ENCODE data around the gene ASTN2.

The ASTN2 gene, protein sequence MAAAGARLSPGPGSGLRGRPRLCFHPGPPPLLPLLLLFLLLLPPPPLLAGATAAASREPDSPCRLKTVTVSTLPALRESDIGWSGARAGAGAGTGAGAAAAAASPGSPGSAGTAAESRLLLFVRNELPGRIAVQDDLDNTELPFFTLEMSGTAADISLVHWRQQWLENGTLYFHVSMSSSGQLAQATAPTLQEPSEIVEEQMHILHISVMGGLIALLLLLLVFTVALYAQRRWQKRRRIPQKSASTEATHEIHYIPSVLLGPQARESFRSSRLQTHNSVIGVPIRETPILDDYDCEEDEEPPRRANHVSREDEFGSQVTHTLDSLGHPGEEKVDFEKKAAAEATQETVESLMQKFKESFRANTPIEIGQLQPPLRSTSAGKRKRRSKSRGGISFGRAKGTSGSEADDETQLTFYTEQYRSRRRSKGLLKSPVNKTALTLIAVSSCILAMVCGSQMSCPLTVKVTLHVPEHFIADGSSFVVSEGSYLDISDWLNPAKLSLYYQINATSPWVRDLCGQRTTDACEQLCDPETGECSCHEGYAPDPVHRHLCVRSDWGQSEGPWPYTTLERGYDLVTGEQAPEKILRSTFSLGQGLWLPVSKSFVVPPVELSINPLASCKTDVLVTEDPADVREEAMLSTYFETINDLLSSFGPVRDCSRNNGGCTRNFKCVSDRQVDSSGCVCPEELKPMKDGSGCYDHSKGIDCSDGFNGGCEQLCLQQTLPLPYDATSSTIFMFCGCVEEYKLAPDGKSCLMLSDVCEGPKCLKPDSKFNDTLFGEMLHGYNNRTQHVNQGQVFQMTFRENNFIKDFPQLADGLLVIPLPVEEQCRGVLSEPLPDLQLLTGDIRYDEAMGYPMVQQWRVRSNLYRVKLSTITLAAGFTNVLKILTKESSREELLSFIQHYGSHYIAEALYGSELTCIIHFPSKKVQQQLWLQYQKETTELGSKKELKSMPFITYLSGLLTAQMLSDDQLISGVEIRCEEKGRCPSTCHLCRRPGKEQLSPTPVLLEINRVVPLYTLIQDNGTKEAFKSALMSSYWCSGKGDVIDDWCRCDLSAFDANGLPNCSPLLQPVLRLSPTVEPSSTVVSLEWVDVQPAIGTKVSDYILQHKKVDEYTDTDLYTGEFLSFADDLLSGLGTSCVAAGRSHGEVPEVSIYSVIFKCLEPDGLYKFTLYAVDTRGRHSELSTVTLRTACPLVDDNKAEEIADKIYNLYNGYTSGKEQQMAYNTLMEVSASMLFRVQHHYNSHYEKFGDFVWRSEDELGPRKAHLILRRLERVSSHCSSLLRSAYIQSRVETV (N-terminal part only)

DNA sequence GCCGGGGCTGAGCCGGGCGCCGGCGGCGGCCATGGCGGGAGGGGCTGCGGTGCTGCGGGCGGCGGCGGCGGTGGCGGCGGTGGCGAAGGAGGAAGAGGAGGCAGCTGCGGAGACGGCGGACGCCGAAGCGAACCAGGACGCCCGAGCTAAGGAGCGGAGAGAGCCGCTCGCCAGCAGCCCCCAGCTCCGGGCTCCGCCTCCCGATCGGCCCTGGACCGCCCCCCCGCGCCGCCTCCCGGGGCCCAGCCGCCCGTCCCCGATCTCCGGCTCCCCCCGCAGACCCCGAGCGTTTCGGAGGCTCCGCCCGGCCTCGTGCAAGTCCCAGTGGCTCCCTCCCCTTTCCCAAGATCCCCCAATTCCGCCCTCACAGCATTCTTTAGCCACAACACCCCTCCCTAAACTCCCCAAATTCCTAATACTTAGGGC, at the start of gene ASTN2:
TSS of gene ASTN2 (minus strand) at position 152 of the 426 bp plus-strand sequence. CDS start at position 33, 119 bp downstream.
- no peak for DNase-seq (ENCODE audit: low spot score)

DNA sequence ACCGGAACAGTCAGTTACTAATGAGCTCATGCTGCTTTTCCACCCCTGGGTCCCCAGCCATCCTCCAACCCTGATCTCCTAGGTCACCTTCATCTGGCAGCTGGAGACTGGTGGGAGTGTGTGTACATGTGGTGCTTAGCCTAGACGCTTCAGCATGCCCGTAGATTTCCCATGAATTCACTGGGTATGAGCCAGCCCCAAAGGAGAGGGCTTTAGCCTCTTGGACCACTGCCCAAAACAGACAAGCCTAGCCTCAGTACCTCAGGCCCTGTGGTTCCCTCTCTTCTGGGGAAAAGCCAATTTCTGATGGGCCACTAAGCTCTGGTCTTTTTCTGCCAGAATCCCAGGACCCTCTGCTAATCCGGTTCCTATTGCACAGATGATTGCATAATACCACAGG, 48.0 kb upstream of the ASTN2 start:
- no peak for DNase-seq (ENCODE audit: low spot score)

DNA sequence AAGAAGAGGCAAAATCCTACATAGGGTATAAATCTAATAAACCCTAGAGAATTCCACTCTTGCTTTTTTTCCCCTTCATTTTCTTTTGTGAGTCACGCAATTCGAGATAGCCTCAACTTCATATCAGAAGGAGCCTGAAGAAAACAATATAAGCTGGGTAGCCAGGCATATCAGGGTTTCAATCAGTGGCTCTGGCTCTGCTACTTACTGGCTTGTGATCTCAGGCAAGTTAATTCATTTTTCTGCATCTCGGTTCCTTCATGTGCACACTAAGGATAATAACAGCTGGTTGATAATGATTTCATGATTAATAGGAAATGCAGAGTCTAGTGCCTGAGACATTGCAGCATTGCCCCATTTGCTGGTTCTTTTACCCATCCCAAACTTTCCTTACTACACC, 46.5 kb upstream of the ASTN2 start:
- DNase-seq (ENCODE audit: low spot score), result no peak

DNA sequence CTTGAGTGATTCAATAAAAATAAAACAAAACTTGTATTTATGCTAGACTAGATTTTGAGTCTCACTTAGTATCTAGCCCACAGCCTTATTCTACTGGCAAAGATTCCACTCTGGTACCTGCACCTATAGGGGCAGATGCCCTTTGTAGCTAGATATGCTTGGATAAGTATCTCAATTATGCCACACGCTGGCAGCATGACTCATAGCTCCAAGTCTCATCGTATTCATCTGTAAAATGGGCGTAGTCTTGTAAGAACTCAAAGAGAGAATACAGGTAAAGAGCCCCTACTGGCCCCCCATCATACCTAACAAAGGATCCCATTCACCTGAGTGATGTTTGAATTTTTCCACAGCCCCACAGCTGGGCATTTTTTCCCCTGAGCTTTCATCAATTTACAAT, 45.9 kb upstream of the ASTN2 start:
- DNase-seq (ENCODE audit: low spot score), result no peak

DNA sequence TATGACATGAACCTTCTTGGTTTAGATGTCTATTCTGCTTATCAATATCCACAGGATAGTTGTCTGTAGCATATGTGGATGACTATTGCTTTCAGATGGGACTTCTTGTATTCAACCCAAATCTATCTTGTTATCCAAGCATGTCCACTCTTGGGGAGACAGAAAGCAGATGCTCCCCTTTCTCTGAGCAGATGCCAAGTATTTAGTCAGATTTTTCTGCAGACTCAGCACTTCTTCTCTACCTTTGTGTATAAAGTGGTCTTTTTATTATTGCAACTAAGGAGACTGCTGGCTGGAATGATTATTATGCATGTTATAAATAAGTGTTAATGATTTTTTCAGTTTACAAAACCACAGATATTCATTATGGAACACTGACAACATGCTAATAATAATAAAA, 45.1 kb upstream of the ASTN2 start:
- DNase-seq (ENCODE audit: low spot score), result no peak

DNA sequence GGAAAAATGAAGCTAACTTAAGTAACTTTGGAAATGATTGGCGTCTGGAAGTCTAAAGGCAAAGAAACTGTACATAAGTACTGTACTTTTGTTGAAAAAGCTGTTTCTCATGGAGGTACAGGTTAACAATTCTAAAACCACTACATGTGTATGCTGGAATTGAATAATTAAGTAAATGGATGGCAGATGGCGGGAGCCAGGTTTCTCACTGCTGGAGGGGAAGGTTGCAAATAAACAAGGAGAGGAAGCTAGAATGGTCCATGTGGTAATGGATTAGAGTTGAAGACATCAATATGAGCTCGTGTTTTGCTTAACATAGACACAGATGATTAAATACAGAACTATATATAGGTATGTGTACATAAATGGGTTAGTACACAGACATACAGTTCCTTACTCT, 43.2 kb upstream of the ASTN2 start:
- no peak for DNase-seq (ENCODE audit: low spot score)

DNA sequence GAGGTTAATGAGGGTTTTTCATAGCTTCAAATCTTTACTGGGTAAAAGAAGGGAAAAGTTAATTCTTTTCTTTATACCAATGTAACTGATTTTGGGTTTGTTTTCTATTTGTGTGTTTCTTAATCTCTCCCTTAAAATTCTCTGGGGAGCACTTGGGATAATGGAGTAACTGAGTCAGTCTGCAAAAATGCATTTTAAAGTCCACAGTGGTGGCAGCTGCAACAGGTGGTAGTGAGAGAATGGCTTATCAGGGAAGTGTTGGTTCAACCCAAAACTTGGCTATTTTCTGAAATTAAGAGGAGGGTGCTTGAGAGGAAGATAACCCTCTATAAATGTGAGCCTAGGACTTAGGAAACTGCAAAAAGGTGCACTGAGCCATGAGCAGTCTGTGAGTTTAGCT, 39.9 kb upstream of the ASTN2 start:
- DNase-seq (ENCODE audit: low spot score), result no peak

DNA sequence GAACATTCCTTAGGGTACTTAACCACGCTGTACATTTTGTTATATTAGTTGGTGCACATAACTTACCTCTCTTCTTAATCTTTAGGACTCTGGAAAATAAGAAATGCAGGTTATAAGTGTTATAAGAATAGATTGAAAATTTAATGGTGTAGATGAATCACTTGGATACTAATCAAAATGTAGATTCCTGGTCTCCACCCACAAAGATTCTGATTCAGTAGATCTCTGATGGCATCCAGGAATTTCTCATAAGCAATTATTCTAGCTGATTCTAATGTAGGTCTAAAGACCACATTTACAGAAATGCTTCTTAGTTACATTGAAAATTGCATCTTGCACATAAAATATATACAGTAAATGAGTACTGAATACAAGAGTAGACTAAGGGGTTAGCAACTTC, 38.9 kb upstream of the ASTN2 start:
- DNase-seq (ENCODE audit: low spot score), result no peak

DNA sequence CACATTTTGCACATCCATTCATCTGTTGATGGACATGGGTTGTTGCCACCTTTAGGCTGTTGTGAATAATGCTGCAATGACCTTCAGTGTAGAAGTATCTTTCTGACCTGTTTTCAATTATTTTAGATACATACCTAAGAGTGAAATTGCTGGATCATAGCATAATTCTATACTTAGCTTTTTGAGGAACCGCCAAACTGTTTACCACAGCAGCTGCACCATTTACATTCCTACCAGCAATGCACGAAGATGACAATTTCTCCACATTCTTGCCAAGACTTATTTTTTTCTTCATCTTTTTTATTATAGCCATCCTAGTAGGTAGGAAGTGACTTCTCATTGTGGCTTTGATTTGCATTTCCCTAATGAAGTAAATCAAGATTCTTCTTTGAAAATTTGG, 36.5 kb upstream of the ASTN2 start:
- no peak for DNase-seq (ENCODE audit: low spot score)

DNA sequence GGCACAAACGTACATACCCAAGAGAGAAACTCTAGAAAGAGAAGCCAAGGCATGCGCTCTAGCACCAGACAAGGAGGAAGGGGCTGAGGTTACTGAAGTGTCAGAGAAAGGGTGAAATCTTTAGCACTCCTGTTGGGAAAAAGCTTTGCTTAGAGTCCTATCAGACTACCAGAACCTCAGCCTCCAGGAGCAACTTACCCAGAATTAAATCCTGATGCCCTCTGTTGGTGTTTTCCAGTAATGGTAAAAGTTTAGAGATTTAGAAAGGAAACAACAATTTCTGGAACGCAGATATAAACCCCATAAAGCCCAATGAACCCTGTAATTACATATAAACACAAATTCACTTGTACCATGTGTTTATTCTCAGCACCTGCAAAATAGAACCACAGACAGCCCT, 33.2 kb upstream of the ASTN2 start:
- DNase-seq (ENCODE audit: low spot score), result no peak

DNA sequence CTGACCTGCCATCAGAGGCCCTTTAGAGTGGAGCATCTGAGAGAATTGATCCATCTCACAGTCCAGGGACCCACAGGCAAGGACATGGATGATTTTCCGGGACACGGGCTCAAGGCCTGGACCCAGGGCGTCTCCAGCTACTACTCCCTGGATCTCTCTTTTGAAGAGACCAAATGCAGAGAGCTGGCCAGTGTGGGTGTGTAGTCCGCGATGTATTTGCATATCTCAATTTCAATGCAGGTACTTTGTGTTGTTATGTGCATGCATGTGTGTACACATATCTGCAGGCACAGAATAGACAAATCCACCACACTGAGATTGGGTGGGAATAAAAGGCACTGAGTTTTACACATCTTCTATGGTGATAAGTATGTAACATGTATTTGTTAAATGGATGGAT, 30.8 kb upstream of the ASTN2 start:
- DNase-seq (ENCODE audit: low spot score), result no peak

DNA sequence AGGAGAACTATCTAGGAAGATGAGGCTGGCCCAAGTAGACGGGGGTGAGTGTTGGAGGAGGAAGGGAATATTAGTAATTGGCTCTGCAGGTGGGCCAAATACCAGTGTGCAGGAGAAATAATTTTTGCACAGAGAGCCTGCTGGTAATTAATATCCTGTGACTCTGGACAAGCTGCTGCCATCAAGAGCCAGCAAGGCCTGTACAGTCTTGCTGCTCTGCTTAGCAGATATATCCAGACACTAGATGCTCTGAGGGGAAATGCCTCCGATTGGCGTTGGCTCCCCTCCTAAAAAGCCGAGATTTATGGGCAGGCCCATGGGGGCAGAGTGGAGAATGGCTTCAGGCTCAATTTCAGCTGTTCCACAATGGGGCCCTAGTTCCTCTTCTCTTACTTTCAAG, 29.6 kb upstream of the ASTN2 start:
- DNase-seq (ENCODE audit: low spot score), result no peak

DNA sequence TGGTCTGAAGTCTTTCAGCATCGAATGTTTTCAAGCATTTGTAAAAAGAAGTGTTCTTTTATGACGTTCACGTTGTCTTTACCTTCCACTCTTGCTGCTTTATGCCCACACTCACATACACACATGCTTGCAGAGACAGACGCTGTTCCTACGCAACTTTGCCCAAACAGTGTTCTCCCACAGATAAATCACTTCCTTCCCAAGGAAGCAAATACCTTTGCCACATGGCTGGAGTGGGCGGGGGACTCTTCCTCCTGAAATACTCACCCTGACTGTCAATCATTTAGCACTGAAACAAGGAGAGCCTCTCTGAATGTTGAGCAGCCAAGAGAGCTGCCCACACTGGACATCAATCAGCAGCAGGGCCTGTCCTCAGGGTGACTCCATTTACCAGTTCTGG, 22.4 kb upstream of the ASTN2 start:
- DNase-seq (ENCODE audit: low spot score), result no peak

DNA sequence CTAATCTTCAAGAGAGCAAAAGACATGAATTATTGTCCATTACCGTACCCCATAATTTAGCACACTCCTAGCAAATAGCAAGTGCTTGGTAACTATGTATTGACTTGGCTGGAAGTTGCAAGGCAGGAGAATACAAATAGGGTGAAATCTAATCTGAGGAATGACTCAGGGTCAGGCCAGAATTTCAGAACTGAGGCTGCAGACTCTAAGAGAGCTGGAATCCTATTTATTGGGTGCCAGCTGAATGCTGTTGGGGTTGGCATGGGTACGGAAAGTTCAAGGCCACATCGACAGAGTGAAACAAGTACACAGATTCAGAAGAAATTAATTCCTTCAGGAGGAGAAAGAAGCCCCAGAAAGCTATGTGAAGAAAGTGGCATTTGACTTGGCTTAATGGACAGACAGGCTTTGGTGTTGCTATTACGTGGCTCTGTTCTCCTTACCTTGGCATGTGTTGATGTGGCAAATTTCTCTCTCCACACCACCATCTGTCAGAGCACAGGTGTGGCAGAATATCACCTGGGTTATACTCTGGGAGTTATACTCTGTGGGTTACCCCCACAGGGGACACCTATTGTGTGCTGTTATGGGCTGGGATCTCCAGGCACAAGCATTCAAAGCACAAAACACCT, 20.9 kb upstream of the ASTN2 start:
- no peak for DNase-seq (ENCODE audit: low spot score)

DNA sequence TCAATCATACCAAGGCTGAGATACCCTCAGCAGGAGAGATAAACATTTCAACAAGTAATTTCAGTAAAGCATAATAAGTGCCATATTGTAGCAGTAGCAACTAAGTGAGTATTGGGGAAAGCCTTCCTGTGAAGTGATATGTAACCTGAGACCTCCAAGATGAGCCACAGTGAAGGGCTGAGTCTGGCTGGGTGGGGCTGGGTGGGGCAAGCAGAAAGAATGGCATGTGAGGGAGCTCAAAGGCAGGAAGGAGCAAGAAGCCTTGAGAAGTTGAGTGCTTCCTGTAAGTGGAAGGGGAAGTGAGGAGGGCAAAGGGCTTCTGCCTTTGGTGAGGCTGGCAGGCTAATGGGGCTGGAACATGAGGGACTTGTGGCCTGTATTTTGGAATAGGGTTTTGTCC, 19.7 kb upstream of the ASTN2 start:
- DNase-seq (ENCODE audit: low spot score), result no peak

DNA sequence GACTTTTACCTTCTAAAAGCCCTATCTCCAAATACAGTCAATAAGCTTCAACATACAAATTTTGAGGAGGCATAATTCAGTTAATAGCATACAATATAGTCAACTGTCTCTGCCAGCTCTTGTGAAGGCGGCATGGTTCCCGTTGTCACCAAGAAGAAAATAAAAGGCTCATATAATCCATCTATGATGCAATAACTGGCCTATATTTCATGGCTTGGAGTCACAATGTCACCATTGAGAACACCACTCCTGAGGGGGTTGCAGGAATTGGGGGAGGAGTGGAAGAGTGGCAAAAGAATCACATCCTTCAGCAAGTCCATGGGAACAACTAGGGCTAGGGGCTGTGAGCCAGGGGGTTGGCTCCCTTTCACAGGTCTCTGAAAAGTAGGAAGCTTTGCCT, 16.0 kb upstream of the ASTN2 start:
- DNase-seq (ENCODE audit: low spot score), result no peak

DNA sequence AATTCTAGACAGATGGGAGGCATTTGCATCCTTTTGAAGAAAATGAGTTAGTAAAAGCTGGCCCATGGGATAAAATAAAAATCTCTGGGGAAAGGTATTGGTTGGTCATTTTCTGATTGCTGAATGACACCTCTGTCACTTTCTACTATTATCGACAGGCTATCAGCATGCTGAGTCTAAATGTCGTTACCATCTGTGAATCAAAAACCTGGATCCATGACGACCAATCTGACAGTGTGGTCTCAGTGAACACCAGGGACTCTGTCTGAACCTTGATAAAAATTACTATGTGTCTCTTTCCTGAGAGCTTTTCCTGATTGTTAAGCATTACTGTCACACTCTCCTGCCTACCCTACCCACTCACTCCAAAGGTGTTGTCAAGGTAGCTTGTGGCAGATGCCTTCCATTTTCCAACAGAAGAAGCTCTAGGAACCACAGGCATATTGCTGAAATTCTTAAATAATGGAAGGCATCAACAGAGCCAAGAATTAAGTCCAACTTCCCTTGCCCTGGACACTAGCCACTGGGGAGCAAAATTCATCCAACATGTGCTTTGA, 12.6 kb upstream of the ASTN2 start:
- no peak for DNase-seq (ENCODE audit: low spot score)

DNA sequence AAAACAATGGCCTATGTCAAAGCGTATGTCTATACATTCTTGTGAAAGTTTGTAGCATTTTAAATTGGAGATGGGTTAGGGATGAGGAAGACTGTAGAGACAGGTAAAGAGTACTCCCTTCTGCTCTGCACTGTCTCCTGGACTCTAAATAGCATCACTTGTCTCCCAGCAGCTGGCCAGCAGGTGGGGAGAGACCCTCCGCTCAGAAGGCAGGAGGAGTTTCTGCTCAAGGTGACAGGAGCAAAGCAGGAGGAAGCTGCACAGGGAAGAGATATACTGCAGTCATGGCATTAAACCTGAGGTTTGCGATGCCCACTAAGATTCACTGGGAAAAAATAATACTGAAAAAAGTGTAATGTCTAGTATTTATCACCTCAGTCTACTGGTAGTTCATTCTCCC, 10.7 kb upstream of the ASTN2 start:
- DNase-seq (ENCODE audit: low spot score), result no peak

DNA sequence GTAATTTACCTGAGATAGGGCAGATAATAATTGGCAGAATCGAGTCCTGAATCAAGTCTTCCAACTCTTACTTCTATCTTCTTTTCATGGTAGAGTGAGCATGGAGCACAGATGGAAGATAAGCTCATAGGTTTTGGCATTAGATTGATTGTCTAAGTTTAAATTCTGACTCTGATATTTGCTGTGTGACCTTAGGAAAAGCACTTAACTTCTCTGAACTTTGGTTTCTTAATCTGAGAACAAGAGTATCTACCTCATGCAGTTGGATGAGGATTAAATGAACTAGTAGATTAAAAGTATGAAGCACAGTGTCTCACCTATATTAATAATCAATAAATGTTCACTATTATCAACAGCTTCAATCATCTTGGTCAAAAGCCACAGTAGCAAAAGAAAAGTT, 9.4 kb upstream of the ASTN2 start:
- DNase-seq (ENCODE audit: low spot score), result no peak

DNA sequence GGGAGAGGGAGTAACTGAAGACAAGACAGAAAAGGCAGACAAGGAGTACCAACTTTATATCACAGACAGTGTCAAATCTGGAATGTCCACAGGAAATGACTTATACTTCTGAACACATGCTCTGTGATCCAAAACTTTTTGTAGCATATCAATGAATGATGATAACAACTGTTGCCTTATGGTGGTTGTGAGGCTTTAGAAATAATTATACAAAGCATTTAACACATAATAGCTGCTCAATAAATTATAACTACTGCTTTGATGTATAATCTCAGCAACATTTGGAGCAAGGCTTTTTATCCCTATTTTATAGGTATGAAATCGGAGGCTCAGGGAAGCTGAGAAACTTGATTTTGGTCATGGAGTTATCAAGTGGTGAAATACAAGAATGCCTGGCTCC, 3.3 kb upstream of the ASTN2 start:
- no peak for DNase-seq (ENCODE audit: low spot score)

DNA sequence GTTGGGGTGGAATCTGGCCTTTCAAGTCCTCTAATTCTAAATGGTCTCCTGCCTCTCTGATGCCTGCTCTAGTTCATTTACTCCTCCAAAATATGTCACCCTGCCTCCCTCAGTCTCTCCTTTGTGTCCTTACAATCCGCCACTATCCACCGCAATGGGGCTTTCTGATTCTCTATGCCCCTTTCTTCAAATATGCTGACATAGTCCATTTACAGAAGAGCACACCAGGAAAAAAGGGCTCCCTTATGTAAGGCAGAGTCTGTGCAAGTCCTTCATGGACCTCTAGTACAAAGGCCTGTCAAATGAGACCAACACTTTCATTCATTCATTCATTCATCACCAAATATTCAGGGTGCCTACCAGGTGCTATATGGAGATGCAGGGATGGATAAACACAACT, 2.0 kb upstream of the ASTN2 start:
- DNase-seq (ENCODE audit: low spot score), result no peak

Measured in COLO829 (cell line).